ENCODE results near the gene STAT4.

DNA sequence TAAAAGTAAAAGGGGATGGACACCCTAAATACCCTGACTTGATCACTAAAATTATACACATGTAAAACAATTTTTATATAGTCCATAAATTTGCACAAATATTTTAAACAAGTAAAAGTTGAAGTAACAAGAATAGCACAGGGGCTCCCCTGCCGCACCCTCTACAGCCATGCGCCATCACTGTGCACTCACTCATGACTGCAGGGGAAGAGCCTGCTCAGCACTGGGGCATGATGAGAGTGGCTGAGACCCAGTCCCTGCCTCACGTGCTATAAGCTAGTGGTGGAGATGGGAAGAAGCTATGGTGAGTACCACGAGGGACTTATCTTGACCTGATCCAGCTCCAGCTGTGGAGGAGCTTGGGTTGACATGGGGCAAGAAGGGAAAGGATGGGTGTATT, 47.5 kb upstream of the STAT4 start:
- TF ChIP-seq EZH2 (IDR thresholded peaks at IDR 0.05; ENCODE audit: insufficient read depth, low read length): no peak
- TF ChIP-seq, protein P1, sequence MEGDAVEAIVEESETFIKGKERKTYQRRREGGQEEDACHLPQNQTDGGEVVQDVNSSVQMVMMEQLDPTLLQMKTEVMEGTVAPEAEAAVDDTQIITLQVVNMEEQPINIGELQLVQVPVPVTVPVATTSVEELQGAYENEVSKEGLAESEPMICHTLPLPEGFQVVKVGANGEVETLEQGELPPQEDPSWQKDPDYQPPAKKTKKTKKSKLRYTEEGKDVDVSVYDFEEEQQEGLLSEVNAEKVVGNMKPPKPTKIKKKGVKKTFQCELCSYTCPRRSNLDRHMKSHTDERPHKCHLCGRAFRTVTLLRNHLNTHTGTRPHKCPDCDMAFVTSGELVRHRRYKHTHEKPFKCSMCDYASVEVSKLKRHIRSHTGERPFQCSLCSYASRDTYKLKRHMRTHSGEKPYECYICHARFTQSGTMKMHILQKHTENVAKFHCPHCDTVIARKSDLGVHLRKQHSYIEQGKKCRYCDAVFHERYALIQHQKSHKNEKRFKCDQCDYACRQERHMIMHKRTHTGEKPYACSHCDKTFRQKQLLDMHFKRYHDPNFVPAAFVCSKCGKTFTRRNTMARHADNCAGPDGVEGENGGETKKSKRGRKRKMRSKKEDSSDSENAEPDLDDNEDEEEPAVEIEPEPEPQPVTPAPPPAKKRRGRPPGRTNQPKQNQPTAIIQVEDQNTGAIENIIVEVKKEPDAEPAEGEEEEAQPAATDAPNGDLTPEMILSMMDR (IDR thresholded peaks at IDR 0.05; ENCODE audit: insufficient read depth, low read depth, low read length): no peak
